ENCODE results near the gene SKOR2. TPM values are rescaled to one million over a fixed set of nuclear protein-coding genes. Genes with fewer than 3 reads are reported as not detected.
"Not testable (repeated sequence)": the region's sequence is repeated elsewhere in the genome, so short reads cannot be mapped to it uniquely, and the experiment has no call there.

SKOR2 gene
- total RNA-seq, 1 donor from 2014 or later: not detected

DNA sequence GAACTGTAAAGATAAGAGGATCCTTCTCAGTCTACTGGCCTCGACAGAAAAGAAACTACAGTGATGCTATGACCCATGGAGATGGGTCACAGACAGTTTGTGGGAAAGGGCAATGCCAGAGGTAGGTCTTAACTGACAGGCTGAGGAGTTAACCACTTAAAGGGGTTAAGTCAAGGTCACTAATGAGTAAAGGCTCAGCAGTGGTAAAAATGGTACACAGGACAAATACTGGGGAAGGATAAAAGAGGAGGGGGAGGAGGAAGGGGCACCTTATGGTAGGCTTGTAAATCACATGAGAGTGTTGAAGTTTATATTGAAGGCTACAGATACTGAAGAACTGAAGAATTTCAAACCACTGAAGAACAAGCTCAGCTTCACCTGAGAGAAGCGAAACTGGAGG, 85.2 kb downstream of the SKOR2 start:
- DNase-seq (ENCODE audit: low spot score): no peak
- no peaks in the 10 kb centered on the region for H3K36me3 Mint-ChIP-seq (ENCODE audit: low read depth)
- peaks cover 26% of the 10 kb centered on the region for H3K4me1 Mint-ChIP-seq (ENCODE audit: low read depth)
- H3K27me3 Mint-ChIP-seq (ENCODE audit: low read depth): no peaks in the 10 kb centered on the region
- no peaks in the 10 kb centered on the region for H3K9me3 Mint-ChIP-seq (ENCODE audit: low read depth)
- no peak overlapping the region for H3K27ac Mint-ChIP-seq (ENCODE audit: unreplicated experiment)
- H3K4me3 Mint-ChIP-seq (ENCODE audit: unreplicated experiment): no peak overlapping the region
- TF ChIP-seq CTCF (IDR thresholded peaks at IDR 0.05): no peak

DNA sequence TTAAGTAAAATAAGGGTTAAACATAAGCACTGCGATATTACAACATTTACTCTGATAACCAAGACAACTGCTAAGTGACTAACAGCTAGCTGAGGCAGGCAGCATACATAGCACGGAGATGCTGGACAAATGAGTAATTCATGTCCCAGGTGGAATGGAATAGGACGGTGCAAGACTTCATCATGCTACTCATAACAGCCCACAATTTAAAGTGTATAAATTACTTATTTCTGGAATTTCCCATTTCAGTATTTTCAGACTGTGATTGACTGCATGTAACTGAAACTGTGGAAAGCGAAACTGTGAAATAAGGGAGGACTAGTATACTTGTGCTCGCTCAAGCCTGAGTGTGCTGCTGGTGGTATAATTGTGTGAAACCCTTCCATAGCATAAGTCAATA, 88.2 kb downstream of the SKOR2 start:
- TF ChIP-seq CTCF (IDR thresholded peaks at IDR 0.05): no peak
- no peaks in the 10 kb centered on the region for H3K27me3 Mint-ChIP-seq (ENCODE audit: low read depth)
- no peaks in the 10 kb centered on the region for H3K9me3 Mint-ChIP-seq (ENCODE audit: low read depth)
- no peak for DNase-seq (ENCODE audit: low spot score)
- peaks cover 20% of the 10 kb centered on the region for H3K4me1 Mint-ChIP-seq (ENCODE audit: low read depth)
- peak overlapping the region; percentile 53 for H3K27ac Mint-ChIP-seq (ENCODE audit: unreplicated experiment)
- H3K36me3 Mint-ChIP-seq (ENCODE audit: low read depth): peaks cover 1% of the 10 kb centered on the region
- H3K4me3 Mint-ChIP-seq (ENCODE audit: unreplicated experiment): no peak overlapping the region

DNA sequence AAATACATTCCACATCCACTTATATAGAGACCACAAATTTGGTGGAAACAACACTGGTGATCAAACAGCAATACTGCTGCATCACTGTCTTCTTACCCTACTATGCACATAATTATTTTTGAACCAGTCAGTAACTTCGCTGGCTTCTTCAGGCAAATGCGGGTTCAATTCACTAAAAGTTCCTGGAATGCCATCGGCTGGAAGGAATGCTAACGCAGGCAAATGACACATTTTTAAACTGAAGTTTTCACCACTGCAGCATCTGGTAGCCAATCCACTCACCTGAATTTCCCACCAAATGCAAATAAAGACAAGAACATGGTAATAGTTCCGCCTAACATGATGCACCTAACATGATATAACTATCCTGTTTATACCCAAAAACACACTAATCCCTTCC, 91.2 kb downstream of the SKOR2 start:
- no peak overlapping the region for H3K4me3 Mint-ChIP-seq (ENCODE audit: unreplicated experiment)
- no peaks in the 10 kb centered on the region for H3K27me3 Mint-ChIP-seq (ENCODE audit: low read depth)
- peaks cover 16% of the 10 kb centered on the region for H3K4me1 Mint-ChIP-seq (ENCODE audit: low read depth)
- H3K27ac Mint-ChIP-seq (ENCODE audit: unreplicated experiment): no peak overlapping the region
- TF ChIP-seq CTCF (IDR thresholded peaks at IDR 0.05): no peak
- no peaks in the 10 kb centered on the region for H3K9me3 Mint-ChIP-seq (ENCODE audit: low read depth)
- no peak for DNase-seq (ENCODE audit: low spot score)
- H3K36me3 Mint-ChIP-seq (ENCODE audit: low read depth): peaks cover 1% of the 10 kb centered on the region

GRCh38 chr18:47158404-47158803, 93.1 kb downstream of the SKOR2 start:
- DNase-seq (ENCODE audit: low spot score); H3K27ac Mint-ChIP-seq (ENCODE audit: unreplicated experiment); H3K4me3 Mint-ChIP-seq (ENCODE audit: unreplicated experiment); H3K4me1 Mint-ChIP-seq (ENCODE audit: low read depth); H3K27me3 Mint-ChIP-seq (ENCODE audit: low read depth); H3K9me3 Mint-ChIP-seq (ENCODE audit: low read depth); H3K36me3 Mint-ChIP-seq (ENCODE audit: low read depth): not testable (repeated sequence)

Other genes with a start within 250 kb of the SKOR2 start
- not detected in 3 replicates for gene ELOA2, start 216.0 kb downstream of the SKOR2 start, total RNA-seq
- 16.7 to 17.7 TPM (median 16.8 TPM) in 3 replicates for gene HDHD2, start 101.2 kb downstream of the SKOR2 start, total RNA-seq
- 16.4 to 18.5 TPM (median 16.4 TPM) in 3 replicates for gene IER3IP1, start 75.3 kb downstream of the SKOR2 start, total RNA-seq

All from chondrocyte (in vitro differentiated cells).